BJ (cell line): ENCODE results near the gene TTYH2. TPM values are rescaled to one million over a fixed set of nuclear protein-coding genes. Genes with fewer than 3 reads are reported as not detected.

Experiments
- CTCF ChIA-PET: fragments of 350-600 bp; formaldehyde crosslinking; extraction: SDS; loops from one replicate; lab custom pipeline; 2021; ENCODE audit warnings: antibody characterized with exemption, inconsistent platforms; lab: Yijun Ruan, JAX
- POLR2A ChIA-PET: fragments of 300-600 bp; sonication (Branson Sonifier 250); formaldehyde crosslinking; extraction: SDS; loops from one replicate; lab custom pipeline; 2021; ENCODE audit warnings: antibody characterized with exemption; lab: Charles Lee
- DNase-seq: peaks from one replicate; pipeline ENCODE4 v3.0.0-alpha.2; 2011; ENCODE audit warnings: low read depth
- H3K27me3 ChIP-seq: 2 replicates; pipeline ENCODE4 v1.6.0; 2011; ENCODE audit warnings: low read length; ENCODE audit not compliant: control insufficient read depth, insufficient read depth
- H3K36me3 ChIP-seq: 2 replicates; pipeline ENCODE4 v1.5.1; 2011; ENCODE audit warnings: low read length; ENCODE audit not compliant: control insufficient read depth, insufficient read depth
- H3K4me3 ChIP-seq: 2 replicates; pipeline ENCODE4 v1.5.1; 2011; ENCODE audit warnings: low read depth, mild to moderate bottlenecking, control low read depth, low read length
- CTCF ChIP-seq: IDR thresholded peaks from 2 replicates; pipeline ENCODE4 v1.5.1; 2011; ENCODE audit warnings: low read depth, mild to moderate bottlenecking, control low read depth, inconsistent platforms, low read length, moderate library complexity; ENCODE audit not compliant: insufficient read depth
- polyA plus RNA-seq: library from polyadenylated mRNA; depleted of rRNA; stranded (reverse); fragments of >200 nt; gene quantifications from 2 replicates; pipeline ENCODE4 v1.2.3, GENCODE V29; 2011; rRNA removed

Gene TTYH2
- polyA plus RNA-seq, 1 experiment: 2.7 TPM

DNA sequence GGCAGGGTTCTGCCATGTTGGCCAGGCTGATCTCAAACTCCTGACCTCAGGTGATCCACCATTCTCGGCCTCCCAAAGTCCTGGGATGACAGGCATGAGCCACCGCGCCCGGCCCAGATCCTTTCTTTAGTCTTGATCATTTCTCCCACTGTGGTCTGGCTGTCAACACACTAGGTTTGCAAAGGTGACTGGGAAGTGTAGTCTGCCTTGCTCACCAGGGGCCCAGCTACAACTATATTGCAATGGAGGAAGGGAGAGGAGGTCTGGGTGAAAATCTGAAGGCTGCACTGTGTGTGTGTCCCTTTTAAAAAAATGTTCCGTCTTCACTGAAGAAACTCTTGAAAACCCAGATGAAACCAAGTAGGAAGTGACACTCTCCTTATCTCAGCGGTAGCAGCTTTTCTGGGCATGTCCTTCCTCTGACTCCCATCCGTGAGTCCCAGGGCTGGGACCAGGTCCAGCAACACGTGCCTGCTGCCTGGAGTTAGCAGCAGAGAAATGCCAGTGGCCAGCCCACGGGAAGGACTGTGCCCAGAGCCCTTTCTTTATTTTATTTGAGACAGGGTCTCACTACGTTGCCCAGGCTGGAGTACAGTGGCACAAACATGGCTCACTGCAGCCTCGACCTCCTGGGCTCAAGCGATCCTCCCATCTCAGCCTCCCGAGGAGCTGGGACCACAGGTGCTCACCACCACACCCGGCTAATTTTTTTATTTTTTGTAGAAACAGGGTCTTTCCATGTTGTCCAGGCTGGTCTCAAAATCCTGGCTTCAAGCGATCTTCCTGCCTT is 94.8 kb downstream of the TTYH2 start:
- Histone ChIP-seq H3K27me3 (no peaks in the 10 kb centered on the region), H3K4me3 (no peak overlapping the region), H3K36me3 (no peaks in the 10 kb centered on the region)
- DNase-seq: no peak
- TF ChIP-seq CTCF: no peak
- ChIA-PET CTCF (no interaction called here), POLR2A (no interaction called here)

GRCh38 chr17:74309902-74310301 is 96.5 kb downstream of the TTYH2 start:
- TF ChIP-seq CTCF: no peak
- no peaks in the 10 kb centered on the region for H3K36me3 ChIP-seq
- CTCF ChIA-PET: interaction anchor here (0.6 kb wide), 1 partner anchor 12 kb away, joined by 4 read pairs; no protein-coding TSS in a partner anchor
- no peak for DNase-seq
- H3K4me3 ChIP-seq: no peak overlapping the region
- POLR2A ChIA-PET: no interaction called here
- no peaks in the 10 kb centered on the region for H3K27me3 ChIP-seq

Other genes starting within 250 kb of the TTYH2 start
- 1,841 and 2,079 TPM in 2 replicates for gene RPL38, start 9.9 kb upstream of the TTYH2 start, polyA plus RNA-seq
- gene DNAI2, start 60.7 kb downstream of the TTYH2 start, polyA plus RNA-seq: not detected in 2 replicates
- gene KIF19, start 112.7 kb downstream of the TTYH2 start, polyA plus RNA-seq: not detected in 2 replicates
- not detected in 2 replicates for gene BTBD17, start 148.3 kb downstream of the TTYH2 start, polyA plus RNA-seq
- not detected in 2 replicates for gene GPR142, start 153.9 kb downstream of the TTYH2 start, polyA plus RNA-seq
- 0.06 and 0.33 TPM in 2 replicates for gene GPRC5C, start 218.5 kb downstream of the TTYH2 start, polyA plus RNA-seq